ENCODE results near the gene ETV5. TPM values are rescaled to one million over a fixed set of nuclear protein-coding genes. Genes with fewer than 3 reads are reported as not detected.

ETV5 gene
- polyA plus RNA-seq, 3 donors, result 0.07 to 1.2 (median 0.88) TPM

DNA sequence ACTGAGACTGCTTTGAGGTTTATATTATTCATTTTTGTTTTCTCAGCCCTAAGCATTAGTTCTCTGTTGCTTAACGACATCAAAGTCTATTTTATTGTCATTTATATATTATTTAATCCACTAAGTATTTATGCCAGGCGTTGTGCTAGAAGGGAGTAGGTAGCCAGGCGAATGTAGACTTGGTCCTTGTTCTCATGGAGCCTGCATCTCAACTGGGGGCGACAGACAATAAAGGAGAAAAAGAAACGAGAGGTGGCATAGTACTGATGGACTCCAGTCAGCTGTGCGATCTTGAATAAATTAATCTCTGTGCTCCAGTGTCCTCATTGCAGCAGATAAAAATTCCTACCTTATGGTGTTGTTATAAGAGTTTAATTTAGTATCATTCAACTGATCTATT is 49.7 kb downstream of the ETV5 start:
- Mint-ChIP-seq H3K4me3 (no peak overlapping the region), H3K27ac (no peak overlapping the region), H3K4me1 (peaks cover 18% of the 10 kb centered on the region), H3K27me3 (ENCODE audit: low read depth in 3 of 3) (peaks cover 3 to 5% (median 4%) of the 10 kb centered on the region in 3 donors), H3K9me3 (peaks cover 0 to 2% (median 0%) of the 10 kb centered on the region in 7 donors), H3K36me3 (no peaks in the 10 kb centered on the region)
- Histone ChIP-seq H3K4me2 (replicated peaks; ENCODE audit: extremely low read depth, low read length, poor library complexity, severe bottlenecking) (no peak overlapping the region), H3K4me1 (ENCODE audit: control insufficient read depth in 1 of 2, insufficient read depth in 2 of 2, low read length in 2 of 2) (peaks cover 0 to 7% of the 10 kb centered on the region in 2 donors), H3K27me3 (ENCODE audit: control insufficient read depth in 2 of 2, insufficient read depth in 2 of 2, low read length in 2 of 2) (no peaks in the 10 kb centered on the region), H3K36me3 (replicated peaks in 1 of 2; ENCODE audit: control insufficient read depth in 1 of 2, insufficient read depth in 2 of 2, low read length in 2 of 2) (no peaks in the 10 kb centered on the region), H3K79me2 (ENCODE audit: insufficient read depth, low read length) (no peaks in the 10 kb centered on the region), H4K20me1 (ENCODE audit: insufficient read depth, low read length) (no peaks in the 10 kb centered on the region), H3K4me3 (replicated peaks in 1 of 3; ENCODE audit: low read depth in 2 of 3, low read length in 3 of 3) (no peak overlapping the region), H3K9me3 (replicated peaks in 1 of 2; ENCODE audit: control insufficient read depth in 1 of 2, insufficient read depth in 1 of 2, low read length in 2 of 2) (no peaks in the 10 kb centered on the region), H2AFZ (ENCODE audit: insufficient read depth, low read depth, low read length, poor library complexity, severe bottlenecking) (no peak overlapping the region), H3K27ac (ENCODE audit: low read depth in 1 of 2, low read length in 2 of 2) (no peak overlapping the region), H3K9ac (ENCODE audit: insufficient read depth, low read length, poor library complexity, severe bottlenecking) (no peak overlapping the region)
- no peak for DNase-seq
- intact Hi-C loops (cut with micrococcal nuclease), result no loop called here
- WGBS (ENCODE audit: insufficient coverage), result 100% methylated on average over 2 of the region's 6 CpGs
- TF ChIP-seq, protein P1, sequence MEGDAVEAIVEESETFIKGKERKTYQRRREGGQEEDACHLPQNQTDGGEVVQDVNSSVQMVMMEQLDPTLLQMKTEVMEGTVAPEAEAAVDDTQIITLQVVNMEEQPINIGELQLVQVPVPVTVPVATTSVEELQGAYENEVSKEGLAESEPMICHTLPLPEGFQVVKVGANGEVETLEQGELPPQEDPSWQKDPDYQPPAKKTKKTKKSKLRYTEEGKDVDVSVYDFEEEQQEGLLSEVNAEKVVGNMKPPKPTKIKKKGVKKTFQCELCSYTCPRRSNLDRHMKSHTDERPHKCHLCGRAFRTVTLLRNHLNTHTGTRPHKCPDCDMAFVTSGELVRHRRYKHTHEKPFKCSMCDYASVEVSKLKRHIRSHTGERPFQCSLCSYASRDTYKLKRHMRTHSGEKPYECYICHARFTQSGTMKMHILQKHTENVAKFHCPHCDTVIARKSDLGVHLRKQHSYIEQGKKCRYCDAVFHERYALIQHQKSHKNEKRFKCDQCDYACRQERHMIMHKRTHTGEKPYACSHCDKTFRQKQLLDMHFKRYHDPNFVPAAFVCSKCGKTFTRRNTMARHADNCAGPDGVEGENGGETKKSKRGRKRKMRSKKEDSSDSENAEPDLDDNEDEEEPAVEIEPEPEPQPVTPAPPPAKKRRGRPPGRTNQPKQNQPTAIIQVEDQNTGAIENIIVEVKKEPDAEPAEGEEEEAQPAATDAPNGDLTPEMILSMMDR (IDR thresholded peaks at IDR 0.05), result no peak

DNA sequence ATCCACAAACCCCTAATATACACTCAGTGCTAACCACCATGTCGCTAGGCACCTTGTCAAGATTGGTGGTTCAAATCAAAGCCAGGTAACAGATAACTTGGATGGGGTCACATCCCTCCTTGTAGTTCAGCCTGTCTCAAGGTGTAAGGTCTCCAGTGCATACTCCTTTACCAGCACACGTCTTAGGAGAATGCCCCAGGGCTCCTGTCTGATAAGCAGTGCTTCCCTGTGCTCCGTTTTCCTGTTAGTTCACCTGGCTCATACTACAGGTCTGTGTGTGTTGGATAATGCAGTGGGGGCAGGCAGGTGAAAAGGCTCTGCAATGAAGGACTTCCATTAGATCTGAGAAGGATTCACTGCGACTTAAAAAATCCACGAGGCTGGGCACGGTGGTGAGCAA is 50.7 kb downstream of the ETV5 start:
- H3K27ac ChIP-seq (ENCODE audit: low read depth in 1 of 2, low read length in 2 of 2), result no peak overlapping the region
- no peak overlapping the region for H3K4me3 ChIP-seq (replicated peaks in 1 of 3; ENCODE audit: low read depth in 2 of 3, low read length in 3 of 3)
- DNase-seq, result no peak
- peaks cover 0 to 7% of the 10 kb centered on the region in 2 donors for H3K4me1 ChIP-seq (ENCODE audit: control insufficient read depth in 1 of 2, insufficient read depth in 2 of 2, low read length in 2 of 2)
- no peak overlapping the region for H2AFZ ChIP-seq (ENCODE audit: insufficient read depth, low read depth, low read length, poor library complexity, severe bottlenecking)
- WGBS (ENCODE audit: insufficient coverage), result 100% methylated on average over 5 of the region's 6 CpGs
- Mint-ChIP-seq H3K36me3 (no peaks in the 10 kb centered on the region), H3K4me3 (no peak overlapping the region), H3K4me1 (peaks cover 16% of the 10 kb centered on the region), H3K27ac (peak overlapping the region in 1 of 7 donors; percentile 31), H3K27me3 (ENCODE audit: low read depth in 3 of 3) (peaks cover 3 to 5% (median 4%) of the 10 kb centered on the region in 3 donors), H3K9me3 (peaks cover 0 to 2% (median 0%) of the 10 kb centered on the region in 7 donors)
- H3K36me3 ChIP-seq (replicated peaks in 1 of 2; ENCODE audit: control insufficient read depth in 1 of 2, insufficient read depth in 2 of 2, low read length in 2 of 2), result no peaks in the 10 kb centered on the region
- no peak overlapping the region for H3K9ac ChIP-seq (ENCODE audit: insufficient read depth, low read length, poor library complexity, severe bottlenecking)
- intact Hi-C loops (cut with micrococcal nuclease), result no loop called here
- TF ChIP-seq, protein P1 (IDR thresholded peaks at IDR 0.05), result no peak
- no peak overlapping the region for H3K4me2 ChIP-seq (replicated peaks; ENCODE audit: extremely low read depth, low read length, poor library complexity, severe bottlenecking)
- H4K20me1 ChIP-seq (ENCODE audit: insufficient read depth, low read length), result no peaks in the 10 kb centered on the region
- no peaks in the 10 kb centered on the region for H3K9me3 ChIP-seq (replicated peaks in 1 of 2; ENCODE audit: control insufficient read depth in 1 of 2, insufficient read depth in 1 of 2, low read length in 2 of 2)
- H3K79me2 ChIP-seq (ENCODE audit: insufficient read depth, low read length), result no peaks in the 10 kb centered on the region
- no peaks in the 10 kb centered on the region for H3K27me3 ChIP-seq (ENCODE audit: control insufficient read depth in 2 of 2, insufficient read depth in 2 of 2, low read length in 2 of 2)

All from CD14-positive monocyte (primary cell).